IPS-20b (cell line): Measurements from ENCODE around the gene WDR18.

Experiments used
- H3K27ac ChIP-seq: one replicate; pipeline ENCODE4 v1.5.1; 2013; ENCODE audit warnings: low read length
- H3K27me3 ChIP-seq: 2 replicates; pipeline ENCODE4 v1.6.1; 2013; ENCODE audit warnings: mild to moderate bottlenecking, low read length, inconsistent platforms; ENCODE audit not compliant: insufficient read depth
- H3K36me3 ChIP-seq: 2 replicates; pipeline ENCODE4 v1.6.1; 2013; ENCODE audit warnings: low read depth, mild to moderate bottlenecking, inconsistent platforms, low read length, moderate library complexity; ENCODE audit not compliant: insufficient read depth
- H3K4me1 ChIP-seq: 2 replicates; pipeline ENCODE4 v1.6.1; 2013; ENCODE audit warnings: mild to moderate bottlenecking, control low read depth, inconsistent platforms, low read length, moderate library complexity; ENCODE audit not compliant: insufficient read depth
- H3K4me3 ChIP-seq: 2 replicates; pipeline ENCODE4 v1.5.1; 2013; ENCODE audit warnings: mild to moderate bottlenecking, low read length, inconsistent platforms
- H3K9ac ChIP-seq: 2 replicates; pipeline ENCODE4 v1.6.1; 2013; ENCODE audit warnings: low read depth, mild to moderate bottlenecking, inconsistent platforms, low read length, moderate library complexity
- H3K9me3 ChIP-seq: 2 replicates; pipeline ENCODE4 v1.6.1; 2013; ENCODE audit warnings: mild to moderate bottlenecking, low read depth, low read length, inconsistent platforms; ENCODE audit not compliant: insufficient read depth

Gene WDR18

GRCh38 chr19:1039646-1040475, 55.7 kb downstream of the WDR18 start, which contains the start of gene ABCA7:
Gene ABCA7, plus strand, starts transcription at chr19:1040107. Its CDS starts 1,255 bp downstream, at chr19:1041362.
- H3K9ac ChIP-seq, result peak within 1 kb of the TSS; percentile 80; the same call in 1 of the 2 replicates
- H3K4me1 ChIP-seq, result no peaks in the 10 kb centered on the region; the same call in 1 of the 2 replicates

GRCh38 chr19:1040476-1041271, 56.5 kb downstream of the WDR18 start:
- Histone ChIP-seq H3K4me3 (peak overlapping the region; percentile 90), H3K27ac (no peak overlapping the region), H3K27me3 (no peaks in the 10 kb centered on the region), H3K4me1 (no peaks in the 10 kb centered on the region; the same call in 1 of the 2 replicates), H3K9me3 (no peaks in the 10 kb centered on the region), H3K9ac (peak overlapping the region; percentile 80; the same call in 1 of the 2 replicates), H3K36me3 (peaks cover 32% of the 10 kb centered on the region)

More at GRCh38 chr19:1039646-1040475, 55.7 kb downstream of the WDR18 start, which contains the start of gene ABCA7:
- Histone ChIP-seq H3K9me3 (no peaks in the 10 kb centered on the region), H3K27me3 (no peaks in the 10 kb centered on the region), H3K27ac (no peak within 1 kb of the TSS), H3K4me3 (peak within 1 kb of the TSS; percentile 90), H3K36me3 (peaks cover 39% of the 10 kb centered on the region)

GRCh38 chr19:1041272-1041834, 57.2 kb downstream of the WDR18 start:
- H3K9ac ChIP-seq, result no peak overlapping the region
- H3K27ac ChIP-seq, result no peak overlapping the region
- peak overlapping the region; percentile 90 for H3K4me3 ChIP-seq
- no peaks in the 10 kb centered on the region for H3K9me3 ChIP-seq
- H3K36me3 ChIP-seq, result peaks cover 25% of the 10 kb centered on the region
- H3K27me3 ChIP-seq, result no peaks in the 10 kb centered on the region
- H3K4me1 ChIP-seq, result no peaks in the 10 kb centered on the region; the same call in 1 of the 2 replicates

- Histone ChIP-seq H3K27me3 (no peaks in the 10 kb centered on the region), H3K9ac (no peak overlapping the region), H3K4me1 (no peaks in the 10 kb centered on the region; the same call in 1 of the 2 replicates), H3K4me3 (no peak overlapping the region), H3K9me3 (no peaks in the 10 kb centered on the region), H3K36me3 (peaks cover 20% of the 10 kb centered on the region), H3K27ac (no peak overlapping the region)
Measured at GRCh38 chr19:1041835-1042685, 57.9 kb downstream of the WDR18 start.

- Histone ChIP-seq H3K27ac (no peak overlapping the region), H3K27me3 (no peaks in the 10 kb centered on the region), H3K9ac (no peak overlapping the region), H3K4me1 (no peaks in the 10 kb centered on the region; the same call in 1 of the 2 replicates), H3K9me3 (no peaks in the 10 kb centered on the region), H3K36me3 (peaks cover 12% of the 10 kb centered on the region), H3K4me3 (no peak overlapping the region)
Measured at GRCh38 chr19:1042689-1043511, 58.8 kb downstream of the WDR18 start.
